K562 (cell line): ENCODE measurements around the gene TARBP1. TPM values are rescaled to one million over a fixed set of nuclear protein-coding genes. Genes with fewer than 3 reads are reported as not detected.

Experiments
- CBFB ChIP-seq: sonication (generic); formaldehyde crosslinking; IDR thresholded peaks from 2 replicates; pipeline ENCODE4 v1.4.0; 2020; ENCODE audit warnings: mild to moderate bottlenecking, missing genetic modification reagents
- HCFC1 ChIP-seq: IDR thresholded peaks from 2 replicates; pipeline ENCODE4 v1.6.1; 2012; ENCODE audit warnings: low read depth, low read length, improper control_type of control experiment
- HDAC8 ChIP-seq: fragments of 450-650 bp; IDR thresholded peaks from 2 replicates; pipeline ENCODE4 v1.6.1; 2016; ENCODE audit warnings: mild to moderate bottlenecking, missing genetic modification characterization, moderate library complexity, missing compliant biosample characterization
- IRF2 ChIP-seq: sonication (generic); formaldehyde crosslinking; IDR thresholded peaks from 2 replicates; pipeline ENCODE4 v1.8.1; 2022; ENCODE audit warnings: mild to moderate bottlenecking, missing genetic modification reagents
- NFRKB ChIP-seq: fragments of 450-650 bp; IDR thresholded peaks from 2 replicates; pipeline ENCODE4 v1.6.1; 2016; ENCODE audit warnings: low read depth
- NONO ChIP-seq, 2 experiments: fragments of 200-400 bp in 1 of 2; fragments of 450-650 bp in 1 of 2; formaldehyde crosslinking in 1 of 2; IDR thresholded peaks; 2 replicates each; pipeline ENCODE4 v1.6.1; 2017; ENCODE audit warnings: low read depth in 2 of 2, mild to moderate bottlenecking in 2 of 2, moderate library complexity in 2 of 2, low read length in 1 of 2
- NR3C1 ChIP-seq: sonication (generic); formaldehyde crosslinking; IDR thresholded peaks from 2 replicates; pipeline ENCODE4 v1.8.1; 2022; ENCODE audit warnings: missing genetic modification reagents
- SMARCE1 ChIP-seq: fragments of 450-650 bp; IDR thresholded peaks from 2 replicates; pipeline ENCODE4 v1.7.1; 2016; ENCODE audit warnings: mild to moderate bottlenecking
- SREBF2 ChIP-seq: sonication (generic); formaldehyde crosslinking; IDR thresholded peaks from 2 replicates; pipeline ENCODE4 v1.4.0; 2020; ENCODE audit warnings: mild to moderate bottlenecking, missing genetic modification reagents
- TAF1 ChIP-seq: IDR thresholded peaks from 2 replicates; pipeline ENCODE4 v1.6.1; 2011; ENCODE audit warnings: mild to moderate bottlenecking, low read length, moderate library complexity; ENCODE audit not compliant: insufficient read depth, control insufficient read depth, severe bottlenecking; ENCODE audit errors: extremely low read depth
- TFAM ChIP-seq: fragments of 250-450 bp; sonication (Bioruptor Pico); conservative IDR thresholded peaks from 2 replicates; pipeline ENCODE4 v1.5.0; 2021; ENCODE audit warnings: mild to moderate bottlenecking, moderate library complexity
- WHSC1 ChIP-seq: IDR thresholded peaks from one replicate; pipeline ENCODE4 v1.6.1; 2012; ENCODE audit warnings: low read length, control low read depth, inconsistent platforms
- ZC3H4 ChIP-seq: sonication (generic); formaldehyde crosslinking; IDR thresholded peaks from 2 replicates; pipeline ENCODE4 v1.9.0; 2021; ENCODE audit warnings: missing genetic modification reagents, borderline replicate concordance
- ZNF140 ChIP-seq: fragments of 250-450 bp; sonication (Bioruptor Pico); IDR thresholded peaks from 2 replicates; pipeline ENCODE4 v1.8.0; 2021; ENCODE audit warnings: moderate library complexity, mild to moderate bottlenecking, inconsistent platforms
- ZNF311 ChIP-seq: fragments of 250-450 bp; sonication (Bioruptor Pico); IDR thresholded peaks from 2 replicates; pipeline ENCODE4 v1.4.0; 2020; ENCODE audit warnings: mild to moderate bottlenecking, moderate library complexity
- ZNF444 ChIP-seq: fragments of 250-450 bp; sonication (Bioruptor Pico); IDR thresholded peaks from 2 replicates; pipeline ENCODE4 v1.4.0; 2020; ENCODE audit warnings: mild to moderate bottlenecking, moderate library complexity
- ZNF830 ChIP-seq: fragments of 250-450 bp; sonication (Bioruptor Pico); IDR thresholded peaks from 2 replicates; pipeline ENCODE4 v1.5.0; 2021; ENCODE audit warnings: mild to moderate bottlenecking
- polyA plus RNA-seq, 8 experiments: library from polyadenylated mRNA; depleted of rRNA in 4 of 8; stranded (reverse) in 5 of 8; unstranded in 3 of 8; fragments of >200 nt; fragmentation: Nextera tagmentation in 2 of 8; fragmentation: Illumina TruSeq in 1 of 8; extraction: Ambion mirVana in 2 of 8; extraction: Trizol in 1 of 8; gene quantifications; 2 replicates each; pipeline versions ENCODE4 v1.2.1 to v1.2.3, GENCODE V29; 2011 to 2014; ENCODE audit warnings: inconsistent platforms in 1 of 8, missing spikeins in 1 of 8
- total RNA-seq, 7 experiments: library from RNA; depleted of rRNA in 6 of 7; stranded (reverse); fragments of >200 nt in 6 of 7; fragmentation: Illumina TruSeq in 2 of 7; extraction: Trizol in 2 of 7; gene quantifications; 2 replicates each; pipeline versions ENCODE4 v1.2.1 to v1.2.3, GENCODE V29; 2011 to 2021; ENCODE audit warnings: low replicate concordance in 1 of 7
- TF ChIP-seq, protein P1 (sequence below): sonication (generic); formaldehyde crosslinking; IDR thresholded peaks from 2 replicates; pipeline ENCODE4 v1.8.1; 2022; ENCODE audit warnings: missing genetic modification reagents
- TF ChIP-seq, protein P2 (sequence below): fragments of 450-650 bp; IDR thresholded peaks from 2 replicates; pipeline ENCODE4 v1.6.1; 2018; ENCODE audit not compliant: partially characterized antibody
- TF ChIP-seq, protein P3 (sequence below): fragments of 200-800 bp; sonication (Bioruptor generic); IDR thresholded peaks from 2 replicates; pipeline ENCODE4 v1.6.1; 2017; ENCODE audit warnings: missing genetic modification characterization, missing compliant biosample characterization
- TF ChIP-seq, protein P4 (sequence below), 2 experiments: IDR thresholded peaks; 2 replicates each; pipeline ENCODE4 v1.6.1; 2012; ENCODE audit warnings: improper control_type of control experiment in 2 of 2, low read depth in 2 of 2, low read length in 2 of 2, borderline replicate concordance in 1 of 2

The TARBP1 gene
- total and polyA plus RNA-seq, 9 of the 15 experiments (the other 6 are each of a cell fraction or from before 2014, with no cell fraction given) = 8.8 to 48.0 (median 22.9) TPM

DNA sequence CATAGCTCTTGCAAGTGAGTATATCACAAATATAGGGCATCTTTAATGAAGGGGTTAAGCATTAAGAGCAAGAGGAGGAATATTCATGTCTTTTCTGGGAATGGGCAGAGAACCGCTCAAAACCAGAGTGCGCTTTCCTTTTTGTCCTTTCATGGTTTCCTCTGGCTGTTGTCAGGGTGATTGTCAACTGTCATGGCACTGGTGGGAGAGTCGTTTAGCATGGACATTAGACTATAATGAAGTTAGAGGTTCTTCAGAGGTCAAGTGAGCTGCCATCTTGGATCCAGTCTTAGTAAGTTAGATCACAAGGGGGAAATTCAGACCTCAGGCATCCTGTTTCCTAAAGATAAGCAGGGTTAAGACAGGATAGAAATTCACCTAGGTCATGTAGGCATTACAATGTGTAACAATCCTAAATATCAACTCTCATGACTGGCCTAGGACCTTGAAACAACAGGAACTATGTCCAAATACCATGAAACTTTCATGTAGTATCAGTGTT, 117.8 kb downstream of the TARBP1 start (continued):
- peak; percentile 87; the same call in 1 of the 2 replicates for TF ChIP-seq HDAC8 (tag)
- no peak for TF ChIP-seq IRF2
- TF ChIP-seq, protein P1, sequence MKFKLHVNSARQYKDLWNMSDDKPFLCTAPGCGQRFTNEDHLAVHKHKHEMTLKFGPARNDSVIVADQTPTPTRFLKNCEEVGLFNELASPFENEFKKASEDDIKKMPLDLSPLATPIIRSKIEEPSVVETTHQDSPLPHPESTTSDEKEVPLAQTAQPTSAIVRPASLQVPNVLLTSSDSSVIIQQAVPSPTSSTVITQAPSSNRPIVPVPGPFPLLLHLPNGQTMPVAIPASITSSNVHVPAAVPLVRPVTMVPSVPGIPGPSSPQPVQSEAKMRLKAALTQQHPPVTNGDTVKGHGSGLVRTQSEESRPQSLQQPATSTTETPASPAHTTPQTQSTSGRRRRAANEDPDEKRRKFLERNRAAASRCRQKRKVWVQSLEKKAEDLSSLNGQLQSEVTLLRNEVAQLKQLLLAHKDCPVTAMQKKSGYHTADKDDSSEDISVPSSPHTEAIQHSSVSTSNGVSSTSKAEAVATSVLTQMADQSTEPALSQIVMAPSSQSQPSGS = no peak
- TF ChIP-seq NR3C1 (CRISPR knock-in tag) = no peak
- TF ChIP-seq ZNF830 (CRISPR knock-in tag) = no peak
- TF ChIP-seq ZNF311 = peak; percentile 73; the same call in 1 of the 2 replicates
- TF ChIP-seq HCFC1 = no peak
- no peak for TF ChIP-seq TFAM (CRISPR knock-in tag)
- no peak for TF ChIP-seq WHSC1
- no peak for TF ChIP-seq TAF1
- no peak for TF ChIP-seq ZNF140 (CRISPR knock-in tag)
- TF ChIP-seq NFRKB = peak; percentile 90
- TF ChIP-seq ZNF444 (CRISPR knock-in tag) = no peak
- TF ChIP-seq SREBF2 (CRISPR knock-in tag) = no peak
- TF ChIP-seq CBFB (CRISPR knock-in tag) = no peak
- TF ChIP-seq ZC3H4 = no peak
- TF ChIP-seq, protein P2, sequence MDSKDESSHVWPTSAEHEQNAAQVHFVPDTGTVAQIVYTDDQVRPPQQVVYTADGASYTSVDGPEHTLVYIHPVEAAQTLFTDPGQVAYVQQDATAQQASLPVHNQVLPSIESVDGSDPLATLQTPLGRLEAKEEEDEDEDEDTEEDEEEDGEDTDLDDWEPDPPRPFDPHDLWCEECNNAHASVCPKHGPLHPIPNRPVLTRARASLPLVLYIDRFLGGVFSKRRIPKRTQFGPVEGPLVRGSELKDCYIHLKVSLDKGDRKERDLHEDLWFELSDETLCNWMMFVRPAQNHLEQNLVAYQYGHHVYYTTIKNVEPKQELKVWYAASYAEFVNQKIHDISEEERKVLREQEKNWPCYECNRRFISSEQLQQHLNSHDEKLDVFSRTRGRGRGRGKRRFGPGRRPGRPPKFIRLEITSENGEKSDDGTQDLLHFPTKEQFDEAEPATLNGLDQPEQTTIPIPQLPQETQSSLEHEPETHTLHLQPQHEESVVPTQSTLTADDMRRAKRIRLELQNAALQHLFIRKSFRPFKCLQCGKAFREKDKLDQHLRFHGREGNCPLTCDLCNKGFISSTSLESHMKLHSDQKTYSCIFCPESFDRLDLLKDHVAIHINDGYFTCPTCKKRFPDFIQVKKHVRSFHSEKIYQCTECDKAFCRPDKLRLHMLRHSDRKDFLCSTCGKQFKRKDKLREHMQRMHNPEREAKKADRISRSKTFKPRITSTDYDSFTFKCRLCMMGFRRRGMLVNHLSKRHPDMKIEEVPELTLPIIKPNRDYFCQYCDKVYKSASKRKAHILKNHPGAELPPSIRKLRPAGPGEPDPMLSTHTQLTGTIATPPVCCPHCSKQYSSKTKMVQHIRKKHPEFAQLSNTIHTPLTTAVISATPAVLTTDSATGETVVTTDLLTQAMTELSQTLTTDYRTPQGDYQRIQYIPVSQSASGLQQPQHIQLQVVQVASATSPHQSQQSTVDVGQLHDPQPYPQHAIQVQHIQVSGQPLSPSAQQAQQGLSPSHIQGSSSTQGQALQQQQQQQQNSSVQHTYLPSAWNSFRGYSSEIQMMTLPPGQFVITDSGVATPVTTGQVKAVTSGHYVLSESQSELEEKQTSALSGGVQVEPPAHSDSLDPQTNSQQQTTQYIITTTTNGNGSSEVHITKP = no peak
- TF ChIP-seq, protein P3, sequence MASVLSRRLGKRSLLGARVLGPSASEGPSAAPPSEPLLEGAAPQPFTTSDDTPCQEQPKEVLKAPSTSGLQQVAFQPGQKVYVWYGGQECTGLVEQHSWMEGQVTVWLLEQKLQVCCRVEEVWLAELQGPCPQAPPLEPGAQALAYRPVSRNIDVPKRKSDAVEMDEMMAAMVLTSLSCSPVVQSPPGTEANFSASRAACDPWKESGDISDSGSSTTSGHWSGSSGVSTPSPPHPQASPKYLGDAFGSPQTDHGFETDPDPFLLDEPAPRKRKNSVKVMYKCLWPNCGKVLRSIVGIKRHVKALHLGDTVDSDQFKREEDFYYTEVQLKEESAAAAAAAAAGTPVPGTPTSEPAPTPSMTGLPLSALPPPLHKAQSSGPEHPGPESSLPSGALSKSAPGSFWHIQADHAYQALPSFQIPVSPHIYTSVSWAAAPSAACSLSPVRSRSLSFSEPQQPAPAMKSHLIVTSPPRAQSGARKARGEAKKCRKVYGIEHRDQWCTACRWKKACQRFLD = peak; percentile 50
- 0 out of 2 replicates have a peak, but pooled peaks have one; percentile 14 for TF ChIP-seq SMARCE1
- TF ChIP-seq, protein P4, sequence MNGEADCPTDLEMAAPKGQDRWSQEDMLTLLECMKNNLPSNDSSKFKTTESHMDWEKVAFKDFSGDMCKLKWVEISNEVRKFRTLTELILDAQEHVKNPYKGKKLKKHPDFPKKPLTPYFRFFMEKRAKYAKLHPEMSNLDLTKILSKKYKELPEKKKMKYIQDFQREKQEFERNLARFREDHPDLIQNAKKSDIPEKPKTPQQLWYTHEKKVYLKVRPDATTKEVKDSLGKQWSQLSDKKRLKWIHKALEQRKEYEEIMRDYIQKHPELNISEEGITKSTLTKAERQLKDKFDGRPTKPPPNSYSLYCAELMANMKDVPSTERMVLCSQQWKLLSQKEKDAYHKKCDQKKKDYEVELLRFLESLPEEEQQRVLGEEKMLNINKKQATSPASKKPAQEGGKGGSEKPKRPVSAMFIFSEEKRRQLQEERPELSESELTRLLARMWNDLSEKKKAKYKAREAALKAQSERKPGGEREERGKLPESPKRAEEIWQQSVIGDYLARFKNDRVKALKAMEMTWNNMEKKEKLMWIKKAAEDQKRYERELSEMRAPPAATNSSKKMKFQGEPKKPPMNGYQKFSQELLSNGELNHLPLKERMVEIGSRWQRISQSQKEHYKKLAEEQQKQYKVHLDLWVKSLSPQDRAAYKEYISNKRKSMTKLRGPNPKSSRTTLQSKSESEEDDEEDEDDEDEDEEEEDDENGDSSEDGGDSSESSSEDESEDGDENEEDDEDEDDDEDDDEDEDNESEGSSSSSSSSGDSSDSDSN (IDR thresholded peaks at IDR 0.05; ENCODE audit: borderline replicate concordance in 1 of 2, low read depth in 2 of 2, low read length in 2 of 2) = no peak
- no peak for TF ChIP-seq NONO (IDR thresholded peaks at IDR 0.05; ENCODE audit: low read depth in 2 of 2, low read length in 1 of 2)
